AG09309 (cell line): Measurements from ENCODE around the gene EXOC6B.

Source experiments
- DNase-seq: peaks from one replicate; pipeline ENCODE4 v3.0.0-alpha.2; 2010; ENCODE audit warnings: low read depth
- H3K4me3 ChIP-seq: 2 replicates; pipeline ENCODE4 v1.5.1; 2011; ENCODE audit warnings: mild to moderate bottlenecking, low read depth, low read length, moderate library complexity; ENCODE audit not compliant: control insufficient read depth
- CTCF ChIP-seq: IDR thresholded peaks from 2 replicates; pipeline ENCODE4 v1.5.1; 2011; ENCODE audit warnings: mild to moderate bottlenecking, low read depth, low read length, inconsistent platforms; ENCODE audit not compliant: insufficient read depth, control insufficient read depth; ENCODE audit errors: missing control alignments

EXOC6B gene

GRCh38 chr2:72554381-72554780, 271.5 kb downstream of the EXOC6B start:
- TF ChIP-seq CTCF: no peak
- no peak for DNase-seq
- no peak overlapping the region for H3K4me3 ChIP-seq

GRCh38 chr2:72548081-72548764, 277.6 kb downstream of the EXOC6B start:
- DNase-seq: no peak
- TF ChIP-seq CTCF: no peak
- H3K4me3 ChIP-seq: no peak overlapping the region

- H3K4me3 ChIP-seq: no peak overlapping the region
- no peak for TF ChIP-seq CTCF
- no peak for DNase-seq
These were observed 280.0 kb downstream of the EXOC6B start for GRCh38 chr2:72545790-72546189.

- TF ChIP-seq CTCF: no peak
- no peak overlapping the region for H3K4me3 ChIP-seq
- no peak for DNase-seq
These were observed 281.3 kb downstream of the EXOC6B start for GRCh38 chr2:72544554-72544953.

- TF ChIP-seq CTCF: no peak
- H3K4me3 ChIP-seq: no peak overlapping the region
- no peak for DNase-seq
These were observed 282.2 kb downstream of the EXOC6B start for GRCh38 chr2:72543497-72544216.

- no peak for TF ChIP-seq CTCF
- peak; percentile 24 for DNase-seq
- no peak overlapping the region for H3K4me3 ChIP-seq
These were observed 286.7 kb downstream of the EXOC6B start for GRCh38 chr2:72539071-72539552.
